GM04503 (cell line): ENCODE measurements around the gene GLS2.
"Not testable (repeated sequence)": the region's sequence is repeated elsewhere in the genome, so short reads cannot be mapped to it uniquely, and the experiment has no call there.

Source experiments
- DNase-seq: peaks from one replicate; pipeline ENCODE4 v3.0.0-alpha.2; 2012; ENCODE audit warnings: low read depth

Gene GLS2

DNA sequence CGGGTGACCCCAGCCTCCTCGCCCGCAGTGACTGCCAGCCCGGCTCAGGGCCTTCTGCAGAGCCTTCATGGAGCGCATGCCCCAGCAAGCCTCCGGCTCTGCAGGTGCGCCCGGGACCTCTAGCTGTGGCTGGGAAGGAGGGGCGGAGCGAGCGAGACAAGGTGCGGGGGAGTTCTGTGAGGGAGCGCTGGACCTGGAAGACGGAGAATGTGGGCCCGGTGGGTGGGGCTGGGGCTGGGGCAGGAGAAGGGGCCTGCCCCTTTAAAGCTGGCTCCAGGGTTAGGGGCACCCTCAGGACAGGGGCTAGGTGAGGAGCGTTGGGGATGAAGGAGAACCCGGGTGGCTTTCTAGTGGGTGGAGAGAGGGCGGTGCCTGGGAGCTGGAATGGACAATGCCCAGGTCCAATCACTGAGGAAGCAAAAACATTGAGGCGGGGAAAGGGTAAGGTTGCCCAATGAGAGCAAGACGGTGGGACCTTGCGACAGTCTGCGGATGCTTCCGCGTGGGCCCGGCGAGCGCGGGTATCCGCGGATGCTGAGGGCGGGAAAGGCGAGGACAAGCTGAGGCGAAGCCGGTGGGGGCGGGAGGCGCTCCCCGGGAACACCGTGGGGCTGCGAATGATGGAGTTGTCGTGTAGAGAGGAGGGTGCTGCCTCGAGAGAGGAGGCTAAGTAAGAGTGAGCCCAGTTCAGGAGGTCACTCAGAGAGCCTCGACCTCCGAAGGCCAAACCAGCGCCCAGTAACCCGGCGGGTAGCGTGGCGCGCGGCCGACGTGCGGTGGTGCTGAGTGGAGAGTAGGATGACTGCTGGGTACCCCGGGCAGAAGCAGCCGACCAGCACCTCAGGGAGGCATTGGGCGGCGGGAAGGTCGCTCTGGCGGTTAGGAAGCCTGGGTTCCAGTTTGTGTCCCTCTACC, at the start of gene GLS2:
GLS2 (minus strand) TSS at position 121 of the 915 bp plus-strand sequence; CDS start at position 78, 43 bp downstream.
- peak; percentile 28 for DNase-seq

DNA sequence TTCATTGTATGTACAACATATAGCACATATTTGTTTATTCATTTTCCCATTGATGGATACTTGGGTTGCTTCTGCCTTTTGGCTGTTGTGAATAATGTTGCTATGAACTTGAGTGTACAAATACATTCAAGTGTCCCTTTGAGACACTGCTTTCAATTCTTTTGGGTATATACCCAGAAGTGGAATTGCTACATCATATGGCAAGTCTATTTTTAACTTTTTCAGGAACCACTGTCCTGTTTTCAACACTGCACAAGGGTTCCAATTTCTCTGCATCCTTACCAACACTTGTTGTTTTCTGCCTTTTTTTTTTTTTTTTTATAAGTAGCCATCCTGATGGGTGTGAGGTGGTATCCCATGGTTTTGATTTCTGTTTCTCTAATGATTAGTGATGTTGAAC, 49.6 kb upstream of the GLS2 start:
- no peak for DNase-seq

DNA sequence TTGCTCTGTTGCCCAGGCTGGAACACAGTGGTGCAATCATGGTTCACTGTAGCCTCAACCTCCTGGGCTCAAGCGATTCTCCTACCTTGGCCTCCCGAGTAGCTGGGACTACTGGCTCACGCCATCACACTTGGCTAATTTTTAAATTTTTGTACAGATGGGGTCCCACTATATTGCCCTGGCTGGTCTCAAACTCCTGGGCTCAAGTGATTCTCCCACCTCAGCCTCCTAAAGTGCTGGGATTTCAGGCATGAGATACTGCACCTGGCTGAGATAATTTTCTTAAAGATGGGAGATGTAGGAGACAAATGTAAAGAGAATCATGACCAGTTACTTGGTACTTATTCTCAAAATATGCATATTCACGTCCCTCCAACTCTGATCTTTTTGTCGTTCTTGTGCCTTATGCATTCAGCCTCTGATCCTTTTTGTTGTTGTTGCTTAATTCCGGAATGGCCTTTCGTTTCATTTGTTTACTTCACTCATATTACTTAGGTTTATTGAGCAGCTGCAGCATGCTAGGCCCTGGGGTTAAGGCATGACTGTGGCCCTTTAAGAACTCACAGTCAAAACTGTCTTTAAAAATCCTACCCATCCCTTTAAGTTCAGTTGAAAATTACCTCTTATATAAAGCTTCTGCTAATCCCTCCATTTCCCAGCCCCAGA, 42.6 kb upstream of the GLS2 start:
- no peak for DNase-seq

DNA sequence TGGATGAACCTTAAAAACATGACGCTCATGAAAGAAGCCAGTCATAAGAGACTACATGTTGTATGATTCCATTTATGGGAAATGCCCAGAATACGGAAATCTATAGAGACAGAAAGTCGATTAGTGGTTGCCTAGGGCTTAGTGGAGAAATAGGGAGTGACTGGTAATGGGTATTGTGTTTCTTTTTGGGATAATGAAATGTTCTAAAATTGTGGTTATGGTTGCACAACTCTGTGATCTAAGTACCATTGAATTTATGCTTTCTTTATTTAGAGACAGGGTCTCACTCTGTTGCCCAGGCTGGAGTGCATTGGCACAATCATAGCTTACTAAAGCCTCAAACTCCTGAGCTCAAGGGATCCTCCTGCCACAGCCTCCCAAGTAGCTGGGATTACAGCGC, 41.7 kb upstream of the GLS2 start:
- DNase-seq = no peak

DNA sequence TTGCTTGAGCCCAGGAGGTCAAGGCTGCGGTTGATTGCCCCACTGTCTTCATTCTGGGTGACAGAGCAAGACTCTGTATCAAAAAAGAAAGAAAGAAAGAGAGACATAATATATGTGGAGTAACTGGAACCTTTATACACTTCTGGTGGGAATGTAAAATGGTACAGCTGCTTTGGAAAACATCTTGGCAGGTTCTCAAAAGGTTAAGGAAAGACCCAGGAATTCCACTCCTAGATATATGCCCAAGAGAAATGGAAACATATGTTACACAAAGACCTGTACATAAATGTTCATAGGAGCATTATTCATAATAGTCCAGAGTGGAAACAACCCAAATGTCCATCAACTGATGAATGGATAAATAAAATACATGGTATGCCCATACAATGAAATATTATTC, 40.9 kb upstream of the GLS2 start:
- no peak for DNase-seq

DNA sequence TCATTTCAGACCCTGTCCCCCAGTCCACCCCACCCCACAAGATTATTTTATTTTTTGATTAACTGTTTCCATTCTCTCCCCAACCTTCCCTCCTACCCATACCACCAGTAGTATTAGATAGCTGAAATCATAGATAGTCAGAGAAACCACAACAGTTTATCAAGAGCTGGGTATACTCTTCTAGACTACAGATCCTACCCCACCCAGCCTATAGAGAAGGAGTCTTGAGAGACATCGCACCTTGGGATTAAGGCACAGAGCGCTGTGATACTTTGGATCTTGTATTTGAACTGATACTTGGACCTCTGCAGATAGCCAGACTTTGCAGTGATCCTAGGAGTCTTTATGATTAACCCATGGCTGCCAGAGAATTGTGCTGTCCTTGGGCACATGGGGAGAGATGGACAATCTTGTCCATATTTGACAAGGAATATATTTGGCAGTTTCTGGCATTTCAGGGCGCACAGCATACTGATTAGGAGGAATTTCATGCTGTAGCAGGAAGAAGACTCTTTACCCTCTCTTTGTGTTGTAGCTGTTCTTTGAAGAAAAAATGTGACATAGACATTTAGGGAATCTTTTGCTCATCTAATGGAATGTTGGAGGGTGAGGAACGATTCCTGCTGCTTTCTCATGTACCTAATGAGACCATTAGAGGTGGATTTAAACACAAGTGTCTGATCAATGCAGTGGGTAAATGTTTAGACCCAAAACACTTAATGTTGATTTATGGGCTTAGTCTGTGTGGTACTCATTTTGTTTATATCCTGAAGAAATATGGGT, 34.6 kb upstream of the GLS2 start:
- DNase-seq = no peak

DNA sequence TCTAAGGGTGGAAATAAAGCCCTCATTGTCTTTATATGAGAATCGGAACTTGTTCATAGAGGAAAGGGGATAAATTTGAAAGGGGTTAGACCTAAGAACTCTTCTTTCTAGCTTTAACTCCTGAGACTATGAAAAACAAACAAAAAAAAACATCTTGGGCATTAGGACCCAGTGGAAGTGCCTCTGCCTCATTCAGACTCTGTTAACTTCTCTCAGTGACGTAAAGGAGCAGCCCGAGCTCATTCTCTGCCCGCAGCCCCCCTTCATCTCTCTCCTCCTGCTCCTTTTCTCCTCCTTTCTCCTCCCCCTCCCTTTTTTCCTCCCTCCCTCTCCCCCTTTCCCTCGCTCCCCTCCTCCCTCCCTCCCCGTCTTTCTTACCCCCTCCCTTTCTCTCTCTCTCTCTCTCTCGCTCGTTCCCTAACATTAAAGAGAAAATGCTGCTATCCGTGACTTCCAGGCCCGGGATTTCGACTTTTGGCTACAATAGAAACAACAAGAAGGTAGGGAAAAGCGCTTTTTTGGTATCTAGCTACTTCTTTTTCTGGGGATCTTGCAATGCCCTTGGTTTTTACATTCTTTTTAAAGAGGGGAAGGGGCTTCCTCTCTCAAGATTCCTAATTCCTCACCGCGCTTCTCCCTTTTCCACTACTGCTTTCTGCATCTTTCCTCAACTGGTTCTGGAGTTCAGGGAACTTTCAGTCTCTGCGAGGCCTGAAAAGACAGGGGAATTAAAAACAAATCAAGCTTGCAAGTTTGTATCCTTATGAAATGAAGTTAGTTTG, 33.8 kb upstream of the GLS2 start, which contains the start of gene RBMS2:
RBMS2 (plus strand) TSS at position 231 of the 782 bp plus-strand sequence; CDS start at position 435, 204 bp downstream.
- peak; percentile 65 for DNase-seq

DNA sequence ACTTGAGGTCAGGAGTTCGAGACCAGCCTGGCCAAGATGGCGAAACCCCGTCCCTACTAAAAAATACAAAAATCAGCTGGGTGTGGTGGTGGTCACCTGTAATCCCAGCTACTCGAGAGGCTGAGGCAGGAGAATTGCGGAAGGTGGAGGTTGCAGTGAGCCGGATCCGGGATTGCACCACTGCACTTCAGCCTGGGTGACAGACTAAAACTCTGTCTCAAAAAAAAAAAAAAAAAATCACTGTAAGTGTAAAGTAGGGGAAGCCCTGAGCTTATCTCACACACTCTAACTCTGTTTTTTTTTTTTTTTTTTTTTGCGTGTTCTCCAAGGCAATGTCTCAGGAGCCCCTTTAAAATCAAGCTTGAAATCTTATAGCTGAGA, 33.2 kb upstream of the GLS2 start:
- no peak for DNase-seq

DNA sequence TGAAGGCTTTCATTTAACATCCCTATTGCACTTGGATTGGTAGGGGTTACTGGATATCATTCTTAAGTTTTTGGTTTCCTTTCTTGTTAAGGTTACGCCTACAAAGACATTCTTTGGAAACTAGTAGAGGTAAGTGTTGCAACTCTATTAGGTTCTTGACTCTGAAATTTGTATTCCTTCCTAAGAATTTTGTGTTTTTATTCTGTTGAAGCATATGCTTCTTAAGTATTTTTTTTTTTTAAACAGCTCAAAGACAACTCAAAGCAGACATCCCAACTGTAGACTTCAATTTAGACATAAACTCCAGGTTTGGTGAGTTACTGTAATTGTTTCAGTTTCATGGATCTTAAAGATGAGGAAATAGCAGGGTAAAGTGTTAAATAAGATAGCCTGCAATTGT, 32.5 kb upstream of the GLS2 start:
- no peak for DNase-seq

DNA sequence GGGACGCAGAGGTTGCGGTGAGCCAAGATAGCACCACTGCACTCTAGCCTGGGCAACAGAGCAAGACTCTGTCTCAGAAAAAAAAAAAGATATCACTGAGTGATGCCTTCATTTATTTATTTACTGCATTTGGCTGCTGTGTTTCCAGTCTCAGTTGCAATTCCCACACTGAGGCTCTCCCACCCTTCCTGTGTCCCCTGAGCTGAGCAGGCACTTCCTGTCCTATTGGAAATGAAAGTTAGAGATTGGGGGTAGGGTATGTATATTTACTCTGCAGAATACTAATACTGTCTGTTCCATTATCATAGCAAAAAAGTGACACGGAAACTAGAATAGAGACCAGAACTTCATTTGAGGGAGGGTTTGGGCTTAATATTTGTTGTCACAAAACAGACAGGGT, 32.1 kb upstream of the GLS2 start:
- DNase-seq = no peak

DNA sequence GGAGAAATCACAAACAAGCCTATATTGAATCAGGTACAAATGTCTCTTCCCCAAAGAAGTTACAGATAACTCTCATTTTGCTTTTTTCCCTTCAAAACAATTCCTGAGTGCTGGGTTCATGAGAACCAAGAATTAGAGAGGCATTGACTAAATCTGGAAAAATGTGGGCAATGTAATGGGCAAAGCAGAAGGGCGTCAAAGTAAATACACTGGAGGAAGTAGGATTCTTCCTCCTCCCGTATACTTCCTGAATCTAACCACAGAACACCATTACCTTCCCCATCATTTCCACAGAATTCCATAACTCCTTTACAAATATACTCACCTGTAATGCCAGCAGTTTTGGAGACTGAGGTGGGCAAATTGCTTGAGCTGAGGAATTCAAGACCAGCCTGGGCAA, 30.6 kb upstream of the GLS2 start:
- DNase-seq = no peak

DNA sequence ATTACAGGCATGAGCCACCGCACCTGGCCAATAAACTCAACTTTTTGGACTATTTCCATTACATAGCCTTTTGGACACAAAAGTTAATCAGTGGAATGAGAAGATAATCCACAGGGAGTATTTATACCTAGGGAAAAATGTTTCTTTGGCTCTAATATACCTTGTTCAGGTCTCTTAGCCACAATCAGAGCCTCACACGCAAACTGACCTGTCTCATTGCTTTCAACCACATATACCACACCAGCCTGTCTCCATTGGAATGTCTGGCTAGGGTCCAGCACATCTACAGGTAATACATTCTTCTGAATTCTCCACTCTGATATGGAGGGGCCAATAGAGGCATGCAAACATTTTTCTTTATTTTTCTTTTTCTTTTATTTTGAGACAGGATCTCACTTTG, 29.9 kb upstream of the GLS2 start:
- no peak for DNase-seq

DNA sequence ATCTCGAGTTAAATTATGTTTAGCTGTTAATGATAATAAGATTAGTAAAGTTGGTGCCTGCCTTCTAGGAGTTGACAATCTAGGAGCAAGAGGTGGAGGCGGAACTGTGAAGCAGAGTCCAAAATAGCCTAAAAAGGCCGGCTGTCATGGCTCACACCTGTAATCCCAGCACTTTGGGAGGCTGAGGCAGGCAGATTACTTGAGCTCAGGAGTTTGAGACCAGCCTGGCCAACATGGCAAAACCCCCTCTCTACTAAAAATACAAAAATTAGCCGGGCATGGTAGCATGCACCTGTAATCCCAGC, 26.0 kb upstream of the GLS2 start:
- DNase-seq = not testable (repeated sequence)

DNA sequence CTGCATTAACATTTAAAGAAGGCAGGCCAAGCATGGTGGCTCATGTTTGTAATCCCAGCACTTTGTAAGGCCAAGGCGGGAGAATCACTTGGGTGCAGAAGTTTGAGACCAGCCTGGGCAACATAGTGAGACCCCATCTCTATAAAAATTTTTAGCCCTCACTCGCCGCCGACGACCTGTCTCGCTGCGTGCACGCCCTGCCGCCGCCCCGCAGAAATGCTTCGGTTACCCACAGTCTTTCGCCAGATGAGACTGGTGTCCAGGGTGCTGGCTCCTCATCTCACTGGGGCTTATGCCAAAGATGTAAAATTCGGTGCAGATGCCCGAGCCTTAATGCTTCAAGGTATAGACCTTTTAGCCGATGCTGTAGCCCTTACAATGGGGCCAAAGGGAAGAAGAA, 22.8 kb upstream of the GLS2 start:
- no peak for DNase-seq

DNA sequence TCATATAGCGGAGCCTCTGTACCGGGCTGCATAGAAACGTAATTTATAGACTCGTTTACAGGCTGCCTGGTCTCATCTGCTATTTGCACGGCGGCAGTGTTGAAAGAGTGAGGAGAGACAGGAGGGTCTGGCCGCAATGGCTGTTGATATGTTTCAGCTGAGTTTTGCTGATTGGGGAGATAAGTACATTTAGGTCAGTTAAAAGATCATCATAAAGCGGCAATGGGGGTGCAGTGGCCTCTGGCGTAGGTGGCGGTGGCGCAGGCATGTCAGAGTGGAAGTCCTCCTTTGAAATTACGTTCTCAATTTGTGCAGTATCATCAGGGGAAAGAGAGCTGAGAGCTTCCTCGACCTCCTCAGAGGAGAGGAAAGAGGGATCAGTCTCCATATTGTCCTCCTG, 11.9 kb upstream of the GLS2 start:
- not testable (repeated sequence) for DNase-seq

DNA sequence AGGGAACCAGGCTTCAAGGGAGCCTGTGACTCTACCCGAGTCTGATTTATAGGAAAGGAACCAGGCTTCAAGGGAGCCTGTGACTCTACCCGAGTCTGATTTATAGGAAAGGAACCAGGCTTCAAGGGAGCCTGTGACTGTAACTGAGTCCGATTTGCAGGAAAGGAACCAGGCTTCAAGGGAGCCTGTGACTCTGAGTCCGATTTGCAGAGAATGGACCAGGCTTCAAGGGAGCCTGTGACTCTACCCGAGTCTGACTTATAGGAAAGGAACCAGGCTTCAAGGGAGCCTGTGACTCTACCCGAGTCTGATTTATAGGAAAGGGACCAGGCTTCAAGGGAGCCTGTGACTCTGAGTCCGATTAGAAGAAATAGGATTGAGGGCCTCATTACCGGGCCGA, 11.5 kb upstream of the GLS2 start:
- not testable (repeated sequence) for DNase-seq

DNA sequence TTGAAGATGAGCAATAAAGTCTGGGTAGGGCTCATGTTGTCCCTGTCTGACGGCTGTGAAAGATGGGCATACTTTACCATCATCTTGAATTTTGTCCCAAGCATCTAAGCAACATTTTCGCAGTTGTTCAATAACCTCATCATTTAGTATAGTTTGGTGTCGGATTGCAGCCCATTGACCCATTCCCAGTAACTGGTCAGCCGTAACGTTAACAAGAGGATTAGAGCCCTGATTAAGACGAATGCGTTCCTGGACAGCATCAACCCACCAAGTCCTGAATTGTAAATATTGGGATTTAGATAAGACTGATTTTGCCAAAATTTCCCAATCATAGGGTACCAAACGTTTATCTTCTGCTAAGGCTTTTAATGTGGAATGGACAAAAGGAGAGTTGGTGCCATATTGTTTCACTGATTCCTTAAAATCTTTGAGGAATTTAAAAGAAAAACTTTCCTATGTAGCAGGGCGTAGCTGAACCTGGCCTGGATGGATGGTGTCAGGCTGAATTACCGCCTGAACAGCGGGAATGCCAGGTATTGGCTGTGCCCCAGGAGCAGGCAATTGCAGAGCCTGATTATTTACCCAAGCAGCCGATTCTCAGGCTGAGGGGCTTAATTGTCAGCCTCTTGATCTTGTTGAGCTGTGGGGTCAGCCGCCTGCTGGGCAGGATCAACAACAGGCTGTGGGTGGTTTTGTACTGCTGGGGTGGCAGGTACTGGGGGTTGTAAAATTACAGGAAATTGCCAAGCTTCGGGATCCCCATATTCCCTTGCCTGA, 10.4 kb upstream of the GLS2 start:
- not testable (repeated sequence) for DNase-seq

DNA sequence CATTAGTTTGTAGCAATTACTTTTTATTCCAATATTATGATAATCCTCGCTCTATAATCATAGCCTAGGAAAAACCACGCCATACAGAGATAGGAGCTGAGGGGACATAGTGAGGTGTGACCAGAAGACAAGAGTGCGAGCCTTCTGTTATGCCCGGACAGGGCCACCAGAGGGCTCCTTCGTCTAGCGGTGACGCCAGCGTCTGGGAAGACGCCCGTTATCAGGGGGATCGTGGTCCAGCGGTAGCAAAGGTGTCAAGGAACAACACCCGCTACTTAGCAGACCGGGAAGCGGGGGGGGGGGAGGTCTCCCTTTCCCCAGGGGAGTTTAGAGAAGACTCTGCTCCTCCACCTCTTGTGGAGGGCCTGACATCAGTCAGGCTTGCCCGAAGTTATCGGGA, 8.7 kb upstream of the GLS2 start:
- not testable (repeated sequence) for DNase-seq

DNA sequence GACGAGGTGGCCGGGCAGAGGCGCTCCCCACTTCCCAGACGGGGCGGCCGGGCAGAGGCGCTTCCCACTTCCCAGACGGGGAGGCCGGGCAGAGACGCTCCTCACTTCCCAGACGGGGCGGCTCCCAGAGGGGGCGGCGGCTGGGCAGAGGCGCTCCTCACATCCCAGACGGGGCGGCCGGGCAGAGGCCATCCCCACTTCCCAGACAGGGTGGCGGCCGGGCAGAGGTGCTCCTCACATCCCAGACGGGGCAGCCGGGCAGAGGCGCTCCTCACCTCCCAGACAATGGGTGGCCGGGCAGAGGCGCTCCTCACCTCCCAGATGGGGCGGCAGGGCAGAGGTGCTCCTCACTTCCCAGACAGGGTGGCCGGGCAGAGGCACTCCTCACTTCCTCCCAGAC, 6.5 kb upstream of the GLS2 start:
- not testable (repeated sequence) for DNase-seq

DNA sequence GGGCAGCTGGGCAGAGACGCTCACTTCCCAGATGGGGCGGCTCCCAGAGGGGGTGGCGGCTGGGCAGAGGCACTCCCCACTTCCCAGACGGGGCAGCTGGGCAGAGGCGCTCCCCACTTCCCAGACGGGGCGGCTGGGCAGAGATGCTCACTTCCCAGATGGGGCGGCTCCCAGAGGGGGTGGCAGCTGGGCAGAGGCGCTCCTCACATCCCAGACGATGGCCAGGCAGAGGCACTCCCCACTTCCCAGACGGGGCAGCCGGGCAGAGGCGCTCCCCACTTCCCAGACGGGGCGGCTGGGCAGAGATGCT, 6.1 kb upstream of the GLS2 start:
- DNase-seq = not testable (repeated sequence)

DNA sequence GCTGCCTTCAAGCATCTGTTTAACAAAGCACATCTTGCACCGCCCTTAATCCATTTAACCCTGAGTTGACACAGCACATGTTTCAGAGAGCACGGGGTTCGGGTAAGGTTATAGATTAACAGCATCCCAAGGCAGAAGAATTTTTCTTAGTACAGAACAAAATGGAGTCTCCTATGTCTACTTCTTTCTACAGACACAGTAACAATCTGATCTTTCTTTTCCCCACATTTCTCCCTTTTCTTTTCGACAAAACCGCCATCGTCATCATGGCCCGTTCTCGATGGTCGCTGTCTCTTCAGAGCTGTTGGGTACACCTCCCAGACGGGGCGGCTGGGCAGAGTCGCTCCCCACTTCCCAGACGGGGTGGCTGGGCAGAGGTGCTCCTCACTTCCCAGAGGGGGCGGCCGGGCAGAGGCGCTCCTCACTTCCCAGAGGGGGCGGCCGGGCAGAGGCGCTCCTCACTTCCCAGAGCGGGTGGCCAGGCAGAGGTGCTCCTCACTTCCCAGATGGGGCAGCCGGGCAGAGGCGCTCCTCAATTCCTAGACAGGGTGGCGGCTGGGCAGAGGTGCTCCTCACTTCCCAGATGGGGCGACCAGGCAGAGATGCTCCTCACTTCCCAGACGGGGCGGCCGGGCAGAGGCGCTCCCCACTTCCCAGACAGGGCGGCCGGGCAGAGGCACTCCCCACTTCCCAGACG, 5.6 kb upstream of the GLS2 start:
- not testable (repeated sequence) for DNase-seq
